ENCODE data around the gene ASIP.
"Not testable (repeated sequence)": the region's sequence is repeated elsewhere in the genome, so short reads cannot be mapped to it uniquely, and the experiment has no call there.

The ASIP gene

GRCh38 chr20:34290471-34290870, 49.2 kb downstream of the ASIP start:
- DNase-seq = no peak

GRCh38 chr20:34292496-34292895, 51.3 kb downstream of the ASIP start:
- no peak for DNase-seq

GRCh38 chr20:34293119-34293518, 51.9 kb downstream of the ASIP start:
- no peak for DNase-seq

GRCh38 chr20:34293589-34293988, 52.4 kb downstream of the ASIP start:
- no peak for DNase-seq

GRCh38 chr20:34294563-34294962, 53.3 kb downstream of the ASIP start:
- DNase-seq = no peak

- DNase-seq = no peak
These were observed 54.1 kb downstream of the ASIP start for GRCh38 chr20:34295284-34295683.

GRCh38 chr20:34296468-34296867, 55.2 kb downstream of the ASIP start:
- DNase-seq = no peak

- DNase-seq = not testable (repeated sequence)
These were observed 57.1 kb downstream of the ASIP start for GRCh38 chr20:34298294-34298784.

- no peak for DNase-seq
These were observed 58.5 kb downstream of the ASIP start for GRCh38 chr20:34299556-34300255.

GRCh38 chr20:34300256-34300806, 59.1 kb downstream of the ASIP start:
- no peak for DNase-seq

GRCh38 chr20:34300809-34301586, 59.8 kb downstream of the ASIP start:
- no peak for DNase-seq

- DNase-seq = no peak
These were observed 60.5 kb downstream of the ASIP start for GRCh38 chr20:34301587-34302311.

- no peak for DNase-seq
These were observed 61.1 kb downstream of the ASIP start for GRCh38 chr20:34302312-34302722.

GRCh38 chr20:34302723-34303533, 61.7 kb downstream of the ASIP start, which contains the start of gene AHCY:
AHCY (minus strand) TSS chr20:34303355; CDS start chr20:34303270, 85 bp downstream.
- peak; percentile 95 for DNase-seq

- DNase-seq = no peak
These were observed 64.4 kb downstream of the ASIP start for GRCh38 chr20:34305333-34306230.

- DNase-seq = no peak
These were observed 68.5 kb downstream of the ASIP start for GRCh38 chr20:34309691-34310090.

GRCh38 chr20:34310481-34311117, 69.4 kb downstream of the ASIP start:
- DNase-seq = no peak

GRCh38 chr20:34311118-34312023, 70.1 kb downstream of the ASIP start:
- peak; percentile 13 for DNase-seq

- DNase-seq = no peak
These were observed 70.8 kb downstream of the ASIP start for GRCh38 chr20:34312024-34312460.

All from midbrain (tissue), 1 donor.